HFF-Myc (cell line): ENCODE results near the gene IFT20.

Experiments used
- DNase-seq: peaks from one replicate; pipeline ENCODE4 v3.0.0-alpha.2; 2011; ENCODE audit warnings: low read depth; ENCODE audit errors: extremely low read depth
- H3K4me3 ChIP-seq: replicated peaks from 2 replicates; pipeline ENCODE4 v1.5.1; 2011; ENCODE audit warnings: low read depth, mild to moderate bottlenecking, control low read depth, low read length
- CTCF ChIP-seq: IDR thresholded peaks from 2 replicates; pipeline ENCODE4 v1.5.1; 2012; ENCODE audit warnings: mild to moderate bottlenecking, low read depth, low read length, control low read depth; ENCODE audit errors: missing control alignments

Gene IFT20

DNA sequence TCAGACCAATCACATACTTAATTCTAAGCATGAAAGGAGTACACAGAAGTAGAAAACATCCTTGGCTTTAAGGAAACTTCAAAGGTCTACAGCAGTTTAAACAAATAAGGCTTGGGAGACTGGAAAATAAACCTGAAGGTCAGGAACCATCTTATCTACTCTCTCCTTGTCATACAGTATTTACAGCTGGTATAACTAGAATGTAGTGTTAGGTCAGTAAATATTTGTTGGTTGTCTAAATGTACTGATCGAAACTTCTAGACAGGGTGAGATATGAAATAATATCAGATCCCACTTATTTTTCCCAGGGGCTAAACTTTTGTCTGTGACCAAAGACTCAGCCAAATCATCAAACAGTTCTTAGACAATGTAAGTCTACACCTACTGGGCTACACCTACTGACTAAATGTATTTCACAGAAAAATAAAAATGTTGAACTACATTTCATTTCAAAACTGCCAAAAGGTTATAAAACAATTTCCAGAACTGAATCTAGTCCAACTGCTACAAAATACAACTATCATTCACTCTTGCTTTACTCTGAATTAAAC, 43.4 kb downstream of the IFT20 start:
- H3K4me3 ChIP-seq: no peak overlapping the region
- DNase-seq: no peak
- TF ChIP-seq CTCF: no peak

GRCh38 chr17:28290703-28291102, 44.6 kb downstream of the IFT20 start:
- TF ChIP-seq CTCF: no peak
- no peak for DNase-seq
- no peak overlapping the region for H3K4me3 ChIP-seq

DNA sequence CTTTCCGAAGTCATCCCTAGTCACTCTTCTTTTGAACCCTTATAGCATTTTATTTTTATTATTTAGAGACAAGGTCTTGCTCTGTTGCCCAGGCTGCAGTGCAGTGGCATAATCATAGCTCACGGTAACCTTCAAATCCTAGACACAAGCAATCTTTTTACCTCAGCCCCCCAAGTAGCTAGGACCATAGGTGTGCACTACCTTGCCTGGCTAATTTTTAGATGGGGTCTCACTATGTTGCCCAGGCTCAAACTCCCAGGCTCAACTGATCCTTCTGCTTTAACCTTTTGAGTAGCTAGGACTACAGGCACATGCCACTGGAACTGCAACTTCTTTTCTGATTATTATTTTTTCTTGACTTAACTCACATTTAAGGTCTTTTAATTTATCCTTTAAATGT, 49.3 kb downstream of the IFT20 start:
- no peak overlapping the region for H3K4me3 ChIP-seq
- DNase-seq: no peak
- TF ChIP-seq CTCF: no peak

GRCh38 chr17:28282596-28282995, 52.7 kb downstream of the IFT20 start:
- no peak overlapping the region for H3K4me3 ChIP-seq
- no peak for TF ChIP-seq CTCF
- peak; percentile 89 for DNase-seq

- TF ChIP-seq CTCF: no peak
- DNase-seq: no peak
- no peak overlapping the region for H3K4me3 ChIP-seq
These were observed 54.4 kb downstream of the IFT20 start for GRCh38 chr17:28280826-28281225.

- TF ChIP-seq CTCF: no peak
- H3K4me3 ChIP-seq: no peak overlapping the region
- DNase-seq: no peak
These were observed 55.9 kb downstream of the IFT20 start for GRCh38 chr17:28279411-28279810.
